Measurements from ENCODE around the gene SV2C. TPM values are rescaled to one million over a fixed set of nuclear protein-coding genes. Genes with fewer than 3 reads are reported as not detected.

The SV2C gene
- total RNA-seq, 1 experiment from 2014 or later = not detected

GRCh38 chr5:76292620-76293322, 209.6 kb downstream of the SV2C start:
- Histone ChIP-seq H3K4me1 (ENCODE audit: control insufficient read depth in 1 of 2, insufficient read depth in 2 of 2, low read length in 2 of 2) (peaks cover 5% of the 10 kb centered on the region in 2 experiments; a peak in 2 of 4 replicates), H3K9me2 (ENCODE audit: insufficient read depth) (no peaks in the 10 kb centered on the region), H3K36me3 (ENCODE audit: control insufficient read depth in 1 of 2, insufficient read depth in 2 of 2, low read length in 2 of 2) (no peaks in the 10 kb centered on the region), H3K9me3 (ENCODE audit: control insufficient read depth in 1 of 2, insufficient read depth in 1 of 2, low read depth in 1 of 2, low read length in 2 of 2) (no peaks in the 10 kb centered on the region), H3K79me2 (ENCODE audit: insufficient read depth, low read length) (no peaks in the 10 kb centered on the region), H3K4me3 (replicated peaks in 1 of 2; ENCODE audit: low read depth in 1 of 2, low read length in 2 of 2) (no peak overlapping the region), H2AFZ (ENCODE audit: low read depth, low read length, poor library complexity, severe bottlenecking) (no peak overlapping the region), H3K9ac (ENCODE audit: low read length) (no peak overlapping the region), H3K27ac (ENCODE audit: low read depth, low read length) (no peak overlapping the region), H3K4me2 (ENCODE audit: low read length) (no peak overlapping the region), H3K27me3 (ENCODE audit: insufficient read depth, low read length) (0 out of 2 replicates have a peak, but pooled peaks cover 4% of the 10 kb centered on the region), H4K20me1 (ENCODE audit: insufficient read depth) (no peaks in the 10 kb centered on the region)
- no peak for ATAC-seq
- POLR2A ChIA-PET = no interaction called here
- RAD21 ChIA-PET (ENCODE audit: low non-redundant PET in 1 of 2, low total read pairs in 2 of 2, uncharacterized antibody in 2 of 2, unreplicated experiment in 2 of 2) = no interaction called here
- TF ChIP-seq CTCF (IDR thresholded peaks at IDR 0.05 in 2 of 3, conservative IDR thresholded peaks at IDR 0.05 in 1 of 3; ENCODE audit: borderline replicate concordance in 1 of 3, insufficient read depth in 1 of 3, low read depth in 2 of 3, low read length in 2 of 3) (no peak), EZH2phosphoT487 (IDR thresholded peaks at IDR 0.05; ENCODE audit: borderline replicate concordance) (no peak), ELF1 (IDR thresholded peaks at IDR 0.05; ENCODE audit: borderline replicate concordance, low read depth) (no peak), MAX (IDR thresholded peaks at IDR 0.05) (no peak), EGR1 (IDR thresholded peaks at IDR 0.05; ENCODE audit: low read depth) (no peak), SIN3A (IDR thresholded peaks at IDR 0.05; ENCODE audit: low read depth) (no peak), SP1 (IDR thresholded peaks at IDR 0.05; ENCODE audit: low read depth) (no peak), RAD21 (IDR thresholded peaks at IDR 0.05; ENCODE audit: low read depth) (no peak), ZBTB33 (IDR thresholded peaks at IDR 0.05; ENCODE audit: extremely low read depth, insufficient replicate concordance, low read length) (no peak), TCF7L2 (IDR thresholded peaks at IDR 0.05; ENCODE audit: borderline replicate concordance, extremely low read depth, insufficient read depth, insufficient read length) (no peak), ATF3 (IDR thresholded peaks at IDR 0.05) (no peak), POLR2A (IDR thresholded peaks at IDR 0.05; ENCODE audit: borderline replicate concordance, extremely low read depth, insufficient read depth, insufficient read length) (no peak), CEBPB (IDR thresholded peaks at IDR 0.05; ENCODE audit: low read depth) (no peak), JUND (IDR thresholded peaks at IDR 0.05) (no peak), SRF (IDR thresholded peaks at IDR 0.05; ENCODE audit: low read depth) (no peak), POLR2AphosphoS5 (IDR thresholded peaks at IDR 0.05; ENCODE audit: low read depth, low read length) (no peak), YY1 (IDR thresholded peaks at IDR 0.05; ENCODE audit: extremely low read depth, insufficient replicate concordance, low read depth, low read length) (no peak), CBX3 (IDR thresholded peaks at IDR 0.05; ENCODE audit: low read depth) (no peak)
- CTCF ChIA-PET = interaction anchor here (2.1 kb wide), 1 partner anchor 17 kb away, joined by 5 read pairs; no protein-coding TSS in a partner anchor
- no TSS peak for BruUV-seq (replicated peaks)
- intact Hi-C loops (cut with micrococcal nuclease) = no loop called here
- no peak for DNase-seq (ENCODE audit: low read depth, low spot score)

All from HCT116 (cell line).